ENCODE measurements around the gene PITX2.

Gene PITX2

DNA sequence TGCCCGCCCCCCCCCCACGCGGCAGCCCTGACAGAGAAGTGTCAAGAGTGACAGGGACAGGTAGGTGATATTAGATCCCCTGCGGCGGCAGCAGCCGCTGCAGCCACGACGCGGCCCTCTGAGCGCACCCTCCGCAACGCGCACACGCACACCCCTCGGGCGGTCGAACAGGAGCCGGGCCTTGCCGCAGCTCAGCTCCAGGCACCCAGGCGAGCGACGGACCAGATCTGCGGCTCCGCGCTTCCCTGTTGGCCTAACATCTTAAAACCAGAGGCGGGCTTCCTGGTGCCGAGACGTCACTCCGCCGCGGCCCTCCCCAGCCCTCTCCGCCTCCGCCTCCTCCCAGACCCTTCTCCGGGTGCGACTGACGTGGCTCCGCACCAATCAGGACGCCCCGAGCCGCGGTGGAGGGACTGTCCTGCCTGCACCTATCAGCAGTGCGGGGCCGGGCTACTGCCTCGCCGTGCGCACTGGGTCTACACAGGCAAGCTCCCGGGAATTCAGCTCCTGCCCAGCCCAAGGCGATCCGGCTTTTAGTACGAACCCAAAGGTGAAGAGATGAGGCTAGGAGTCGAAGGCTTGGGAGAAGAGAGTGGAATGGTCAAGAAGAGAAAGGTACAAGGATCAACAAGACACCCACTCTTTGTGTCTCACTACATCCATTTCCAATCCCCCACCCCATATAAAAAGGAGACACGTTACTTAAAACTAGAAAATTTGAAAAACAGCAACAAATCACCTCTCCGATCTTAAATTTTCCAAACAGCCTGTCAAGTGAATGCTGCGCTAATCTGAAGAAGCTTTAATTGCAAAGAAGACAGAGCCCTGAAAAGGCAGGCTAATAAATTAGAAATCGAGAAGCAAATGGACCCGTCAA lies at the start of gene PITX2:
Gene PITX2 (minus strand): TSS at position 237 of the 877 bp plus-strand sequence. CDS start 617 bp downstream, outside the sequence.
- peak; percentile 72 for DNase-seq

DNA sequence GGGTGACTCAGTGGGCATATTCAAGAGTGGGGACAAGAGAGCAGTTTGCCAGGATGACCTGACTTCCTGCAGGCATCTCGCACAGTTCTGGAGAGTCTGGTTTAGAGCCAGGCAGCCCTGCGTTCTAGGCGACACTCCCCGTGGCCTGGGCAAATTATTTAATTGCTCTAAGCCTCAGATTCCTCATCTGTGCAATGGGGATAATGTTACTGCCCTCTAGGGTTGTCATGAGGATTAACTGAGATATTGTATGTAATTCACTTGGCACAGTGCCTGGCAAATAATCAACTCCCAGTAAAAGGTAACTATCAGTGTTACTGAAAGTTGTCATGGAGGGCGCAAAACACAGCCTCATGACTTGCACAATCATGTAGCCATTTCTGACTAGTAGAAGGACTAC lies 48.8 kb upstream of the PITX2 start:
- DNase-seq: no peak

GRCh38 chr4:110669663-110670062 lies 46.8 kb upstream of the PITX2 start:
- DNase-seq: no peak

- DNase-seq: no peak
These were observed 45.8 kb upstream of the PITX2 start for GRCh38 chr4:110668463-110669235.

GRCh38 chr4:110667670-110668069 lies 44.8 kb upstream of the PITX2 start:
- DNase-seq: no peak

DNA sequence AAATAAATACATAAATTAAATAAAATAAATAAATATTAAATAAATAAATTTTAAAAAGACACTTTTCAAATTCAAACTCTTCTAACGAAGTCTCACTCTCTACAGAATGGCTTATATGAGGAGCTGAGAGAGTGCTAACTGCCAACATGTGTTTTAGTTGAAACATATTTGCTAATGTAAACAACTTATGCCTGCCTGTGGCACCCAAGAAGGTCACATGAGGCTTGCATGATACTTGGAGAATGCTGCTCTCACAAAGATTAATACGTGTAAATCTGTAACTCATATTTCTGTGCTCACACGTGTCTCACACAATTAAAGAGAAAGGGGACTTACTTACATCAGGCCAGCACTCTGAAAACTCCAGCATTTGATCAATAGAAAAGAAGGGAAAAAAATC lies 43.2 kb upstream of the PITX2 start:
- no peak for DNase-seq

DNA sequence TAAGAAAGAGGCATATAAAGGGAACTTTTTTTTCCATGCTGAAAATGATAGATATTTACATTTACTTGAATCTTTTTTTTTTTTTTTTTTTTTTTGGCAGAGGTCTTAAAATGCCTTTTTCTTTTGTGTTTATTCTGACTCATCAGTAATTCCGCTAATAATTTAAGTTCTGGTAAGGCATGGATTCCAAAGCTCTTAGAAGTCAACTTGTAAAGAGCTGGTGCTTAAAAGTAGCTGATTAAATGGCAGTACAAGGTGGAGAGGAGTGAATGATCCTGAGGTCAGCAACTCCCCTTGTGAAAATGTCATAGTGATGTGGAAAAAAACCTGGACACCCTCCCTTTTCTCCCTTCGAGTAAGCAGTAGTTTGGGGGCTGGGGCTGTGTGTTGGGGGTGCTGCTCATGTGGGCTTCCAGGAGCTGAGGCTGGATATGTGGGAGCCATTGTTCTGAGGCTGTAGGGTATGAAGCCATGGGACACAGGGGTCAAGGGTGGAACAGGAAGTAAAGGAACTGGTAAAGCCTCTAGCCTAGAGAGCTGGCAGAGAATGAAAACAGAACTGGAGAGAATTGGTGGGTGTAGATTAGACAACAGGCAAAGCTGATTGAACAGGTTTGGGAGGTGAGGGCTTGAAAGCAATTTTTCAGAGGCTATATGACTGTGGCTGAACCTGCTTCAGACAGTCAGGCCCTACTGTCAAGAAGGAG lies 41.0 kb upstream of the PITX2 start:
- no peak for DNase-seq

- DNase-seq: no peak
These were observed 40.3 kb upstream of the PITX2 start for GRCh38 chr4:110663206-110663605.

DNA sequence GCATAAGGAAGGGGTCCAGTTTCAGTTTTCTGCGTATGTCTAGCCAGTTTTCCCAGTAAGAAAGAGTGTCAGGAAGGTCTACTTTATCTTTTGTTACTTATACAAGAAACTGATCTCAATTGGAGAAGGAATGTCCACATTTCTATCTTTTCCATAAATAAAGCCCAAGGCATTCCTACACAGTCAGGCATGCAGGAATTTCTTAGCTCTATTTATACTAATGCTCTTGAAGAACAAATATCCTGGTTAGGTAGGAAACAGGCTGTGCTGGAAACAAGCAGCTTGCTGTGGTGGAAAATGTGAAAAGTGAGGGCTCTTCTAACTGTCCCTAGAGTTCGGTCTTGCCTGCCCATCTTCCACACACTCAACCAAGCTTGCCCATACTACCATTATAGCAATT lies 37.9 kb upstream of the PITX2 start:
- no peak for DNase-seq

GRCh38 chr4:110654254-110654635 lies 31.4 kb upstream of the PITX2 start:
- no peak for DNase-seq

DNA sequence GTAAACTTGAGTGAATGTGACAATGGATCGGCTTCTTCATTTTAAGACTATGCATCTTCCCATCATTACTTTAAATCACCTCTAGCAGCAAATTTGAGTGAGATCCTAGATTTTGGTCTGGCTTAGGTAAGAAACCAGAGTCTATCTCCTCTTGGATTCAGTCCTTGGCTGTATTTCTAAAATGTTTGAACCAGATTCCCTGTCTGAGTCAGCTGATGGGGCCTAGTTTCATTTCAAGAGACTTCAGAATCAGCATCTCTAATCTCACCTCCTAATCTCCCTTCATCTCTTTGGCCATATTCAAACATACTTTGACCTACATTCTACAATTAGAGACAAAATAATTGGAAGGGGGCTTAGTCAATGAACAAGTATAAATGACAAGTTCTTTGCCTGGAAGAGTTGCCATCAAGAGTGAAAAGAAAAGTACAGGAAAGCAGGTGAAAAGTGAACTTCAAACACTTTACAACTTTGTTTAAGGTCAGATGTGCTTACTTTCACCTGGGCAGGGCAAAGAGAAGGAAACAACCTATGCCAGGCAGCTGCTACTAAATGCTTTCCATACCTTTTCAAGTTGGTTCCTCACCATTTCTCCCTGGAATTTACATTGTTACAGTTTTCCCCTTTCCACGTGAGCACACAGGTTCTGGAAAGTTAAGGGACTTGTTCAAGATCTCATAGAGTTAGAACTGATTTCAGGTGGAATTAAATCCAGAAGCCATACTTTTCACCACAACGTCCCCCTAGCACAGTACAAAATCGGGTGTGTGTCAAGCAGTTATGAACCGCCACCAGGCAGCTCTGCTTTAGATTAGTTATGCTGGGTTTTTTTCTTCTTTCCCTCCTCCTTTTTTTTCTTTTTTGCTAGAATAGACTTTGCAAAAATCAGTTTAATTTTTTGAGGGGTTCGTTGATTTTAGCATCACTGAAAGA lies 30.7 kb upstream of the PITX2 start:
- DNase-seq: no peak

GRCh38 chr4:110644008-110644407 lies 21.1 kb upstream of the PITX2 start:
- no peak for DNase-seq

DNA sequence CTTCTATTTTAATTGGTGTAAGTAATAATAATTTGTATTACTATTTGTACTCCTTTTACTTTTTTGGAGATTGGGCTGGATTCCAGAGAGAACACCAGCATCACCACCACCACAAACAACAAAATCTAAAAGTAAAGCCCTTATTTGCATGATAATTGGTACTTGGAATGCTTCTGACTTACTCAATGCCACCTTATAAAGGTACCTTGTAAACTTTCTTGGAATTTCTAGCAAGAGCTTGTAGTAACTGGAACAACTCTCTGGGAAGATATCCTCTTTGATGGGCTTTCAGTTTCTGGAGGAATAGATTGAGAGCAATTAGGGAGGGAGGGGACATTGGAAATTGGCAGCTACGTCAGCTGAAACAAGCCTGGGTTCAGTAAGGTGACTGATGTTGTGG lies 20.2 kb upstream of the PITX2 start:
- DNase-seq: no peak

DNA sequence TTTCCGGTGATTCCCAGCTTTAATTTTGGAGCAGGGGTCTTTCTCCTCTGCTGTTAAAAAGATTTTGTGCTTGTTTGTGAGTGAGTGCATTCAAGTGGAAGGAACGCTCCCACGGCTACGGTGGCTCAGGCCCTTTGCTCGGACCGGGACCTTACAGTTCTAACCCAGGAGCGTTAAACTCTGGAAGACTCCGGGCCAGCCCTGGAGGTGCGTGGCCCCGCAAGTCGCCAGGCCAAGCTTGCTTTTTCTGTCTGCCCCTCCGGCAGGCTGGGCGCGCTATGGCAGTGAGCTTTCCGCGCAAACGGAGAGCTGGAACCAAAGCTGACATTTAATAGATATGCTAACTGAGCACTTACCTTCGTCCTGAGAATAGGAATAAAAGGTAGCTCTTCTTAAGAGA lies 18.3 kb upstream of the PITX2 start:
- DNase-seq: no peak

- no peak for DNase-seq
These were observed 17.7 kb upstream of the PITX2 start for GRCh38 chr4:110640576-110640975.

- no peak for DNase-seq
These were observed 16.6 kb upstream of the PITX2 start for GRCh38 chr4:110639207-110640090.

- DNase-seq: no peak
These were observed 15.3 kb upstream of the PITX2 start for GRCh38 chr4:110638089-110638746.

DNA sequence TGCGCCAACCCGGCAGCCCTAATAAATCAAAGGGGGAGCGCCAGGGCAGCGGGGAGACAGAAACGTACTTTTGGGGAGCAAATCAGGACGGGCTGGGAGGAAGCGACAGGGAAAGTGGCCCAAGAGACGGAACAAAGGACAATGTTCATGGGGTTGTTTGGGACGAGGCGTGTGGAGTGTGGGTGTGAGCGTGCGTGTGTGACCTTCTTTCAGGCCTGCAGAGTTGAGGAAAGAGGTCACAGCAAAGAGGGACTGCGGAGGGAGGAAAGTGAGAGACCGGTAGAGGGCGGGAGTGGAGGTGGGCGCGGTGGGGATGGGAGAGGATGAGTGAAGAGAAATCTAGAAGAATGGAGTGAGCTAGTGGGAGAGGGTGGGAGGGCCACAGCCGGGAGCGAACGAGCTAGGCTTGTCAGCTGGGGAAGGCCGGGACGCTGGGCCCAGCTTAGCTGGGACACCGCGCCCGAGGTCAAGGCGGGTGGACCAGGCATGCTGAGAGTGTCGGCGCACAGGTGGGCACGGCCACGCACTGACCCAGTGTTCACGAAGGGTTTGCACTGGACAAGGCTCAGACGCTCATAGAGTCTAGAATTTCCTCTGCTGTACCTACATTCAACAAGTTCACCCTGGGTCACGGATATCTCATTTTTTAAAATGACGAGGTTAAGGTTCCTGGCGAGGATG lies 14.7 kb upstream of the PITX2 start:
- no peak for DNase-seq

- no peak for DNase-seq
These were observed 14.0 kb upstream of the PITX2 start for GRCh38 chr4:110636680-110637407.
